Stimulated activated CD8-positive, alpha-beta memory T cell treated with anti-CD3 and anti-CD28 coated beads, Interleukin-15, amount 100 ng/mL, for 48 hours (primary cell): ENCODE data around the gene DOCK10.

Source experiments
- DNase-seq, 2 donors: peaks; one replicate each; pipeline ENCODE4 v3.0.0-alpha.2; 2020; ENCODE audit warnings: low read depth in 2 of 2

Gene DOCK10

DNA sequence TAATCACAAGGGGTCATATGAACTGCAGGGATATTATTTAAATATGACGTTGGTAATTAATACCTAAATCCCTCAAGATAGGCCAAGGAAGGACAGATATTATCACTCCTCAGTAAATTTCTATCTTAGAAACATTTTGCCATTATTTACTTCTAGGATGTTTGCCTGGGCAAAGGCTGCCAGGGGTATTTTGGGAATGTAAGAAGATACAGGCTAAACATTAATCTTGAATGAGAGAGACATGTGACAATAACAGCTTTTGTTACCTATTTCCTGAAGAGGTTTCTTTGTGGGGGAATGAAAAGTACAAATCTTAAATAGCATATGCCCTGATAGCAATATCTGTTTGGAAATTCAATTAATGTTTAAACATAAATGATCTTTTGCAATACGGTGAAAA, 325.3 kb downstream of the DOCK10 start:
- no peak for DNase-seq

DNA sequence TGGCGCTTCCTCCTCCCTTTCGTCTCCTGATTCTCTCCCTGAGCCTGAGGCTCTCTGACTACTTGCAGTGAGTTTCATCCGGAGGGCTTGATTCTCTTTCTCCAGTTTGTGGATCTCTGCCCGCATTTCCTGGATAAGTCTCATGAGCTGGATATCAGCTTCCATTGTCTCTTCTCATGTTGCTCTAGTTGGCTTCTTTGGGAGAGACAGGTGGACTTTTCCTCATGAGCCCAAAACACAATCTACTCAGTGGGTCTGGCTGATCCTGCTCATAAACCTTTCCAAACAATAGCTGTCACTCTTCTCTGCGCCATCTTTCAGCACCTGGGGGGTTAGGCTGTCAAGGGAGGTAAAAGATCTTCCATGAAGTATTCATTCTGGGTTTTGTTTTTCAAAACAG, 326.1 kb downstream of the DOCK10 start, which contains the start of gene CCDC195:
Gene CCDC195, minus strand, starts transcription at position 165 of the 400 bp plus-strand sequence. Its CDS starts 0 bp downstream, at position 165.
- DNase-seq, result no peak
